HG02970 (cell line): ENCODE measurements around the gene NCAM1.

Experiments
- ATAC-seq: cut with Tn5 transposase; IDR thresholded peaks from one replicate; pipeline ENCODE4 v1.9.1; 2021; ENCODE audit warnings: mild to moderate bottlenecking, moderate library complexity, moderate number of reproducible peaks; ENCODE audit not compliant: unreplicated experiment, low FRiP score

Gene NCAM1

DNA sequence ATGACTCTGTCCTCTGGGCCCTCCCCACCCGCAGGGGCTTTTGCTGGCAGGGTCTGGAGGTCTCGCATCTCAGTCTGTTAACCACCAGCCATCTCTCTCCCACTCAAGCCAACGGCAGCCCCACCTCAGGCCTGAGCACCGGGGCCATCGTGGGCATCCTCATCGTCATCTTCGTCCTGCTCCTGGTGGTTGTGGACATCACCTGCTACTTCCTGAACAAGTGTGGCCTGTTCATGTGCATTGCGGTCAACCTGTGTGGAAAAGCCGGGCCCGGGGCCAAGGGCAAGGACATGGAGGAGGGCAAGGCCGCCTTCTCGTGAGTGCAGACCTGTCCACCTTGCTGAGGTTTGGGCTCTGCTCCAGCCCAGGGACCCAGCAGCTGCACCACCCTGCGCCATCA is 308.9 kb downstream of the NCAM1 start:
- no peak for ATAC-seq

DNA sequence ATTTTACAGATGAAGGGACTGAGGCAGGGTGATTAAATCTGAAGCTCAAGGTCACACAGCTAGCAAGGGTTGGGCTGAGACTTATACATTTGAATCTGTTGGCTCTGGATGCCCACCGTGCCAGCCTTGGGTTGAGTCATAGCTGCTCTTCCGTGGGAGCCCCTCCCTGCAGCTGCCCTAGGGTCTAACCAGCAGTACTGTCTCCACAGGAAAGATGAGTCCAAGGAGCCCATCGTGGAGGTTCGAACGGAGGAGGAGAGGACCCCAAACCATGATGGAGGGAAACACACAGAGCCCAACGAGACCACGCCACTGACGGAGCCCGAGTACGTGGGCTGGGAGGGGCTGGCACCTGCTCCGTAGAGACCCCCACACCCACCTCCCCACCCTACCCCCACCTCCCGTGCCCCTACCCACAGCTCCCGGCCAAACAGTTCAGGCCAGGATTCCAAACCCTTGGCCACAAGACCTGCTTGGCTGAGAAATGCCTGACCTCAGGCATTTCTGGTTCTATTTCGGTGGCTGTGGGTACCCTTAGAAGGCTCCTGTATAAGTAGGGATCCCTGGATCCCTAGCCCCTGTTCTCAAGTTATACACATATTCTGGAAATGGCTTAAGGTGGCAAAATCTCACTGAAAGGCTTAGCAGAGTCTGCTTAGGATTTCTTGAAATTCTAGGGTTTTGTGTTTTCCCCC is 310.5 kb downstream of the NCAM1 start:
- no peak for ATAC-seq

GRCh38 chr11:113272281-113272680 is 311.1 kb downstream of the NCAM1 start:
- no peak for ATAC-seq

DNA sequence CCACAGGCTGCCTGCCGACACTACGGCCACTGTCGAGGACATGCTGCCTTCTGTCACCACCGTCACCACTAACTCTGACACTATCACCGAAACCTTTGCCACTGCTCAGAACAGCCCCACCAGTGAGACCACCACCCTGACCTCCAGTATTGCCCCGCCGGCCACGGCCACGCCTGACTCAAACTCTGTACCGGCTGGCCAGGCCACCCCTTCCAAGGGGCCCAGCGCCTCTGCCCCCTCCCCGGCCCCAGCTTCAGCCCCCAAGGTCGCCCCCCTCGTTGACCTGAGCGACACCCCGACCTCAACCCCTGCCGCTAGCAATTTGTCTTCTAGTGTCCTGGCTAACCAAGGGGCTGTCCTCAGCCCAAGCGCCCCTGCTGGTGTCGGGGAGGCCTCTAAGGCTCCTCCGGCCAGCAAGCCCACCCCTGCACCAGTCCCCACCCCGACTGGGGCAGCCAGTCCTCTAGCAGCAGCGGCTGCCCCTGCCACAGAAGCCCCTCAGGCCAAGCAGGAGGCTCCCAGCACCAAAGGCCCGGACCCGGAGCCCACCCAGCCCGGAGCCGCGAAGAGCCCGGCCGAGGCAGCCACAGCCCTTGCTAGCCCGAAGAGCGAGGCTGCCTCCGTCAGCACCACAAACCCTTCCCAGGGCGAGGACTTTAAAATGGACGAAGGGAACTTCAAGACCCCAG is 311.9 kb downstream of the NCAM1 start:
- no peak for ATAC-seq

DNA sequence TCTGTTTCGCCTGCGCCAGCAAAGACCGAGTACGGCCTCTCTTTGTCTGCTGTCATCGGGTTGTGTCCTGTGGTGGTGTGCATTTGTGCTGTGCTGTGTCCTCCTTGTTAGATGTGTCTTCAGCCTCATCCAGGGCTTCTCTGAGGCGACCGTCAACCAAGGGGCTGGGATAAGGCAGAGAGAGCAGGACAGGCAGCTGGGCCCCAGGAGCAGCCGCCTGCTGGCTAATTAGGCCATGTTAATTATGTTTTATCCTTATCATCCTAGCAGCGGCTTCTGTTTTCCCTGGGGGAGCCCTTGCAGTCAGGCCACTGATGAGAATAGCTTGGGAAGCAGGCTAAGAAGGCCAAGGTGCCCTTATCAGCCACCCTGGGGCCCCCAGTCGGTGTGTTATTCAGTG is 312.5 kb downstream of the NCAM1 start:
- ATAC-seq: no peak

GRCh38 chr11:113274713-113275582 is 313.7 kb downstream of the NCAM1 start:
- no peak for ATAC-seq

GRCh38 chr11:113275602-113276001 is 314.4 kb downstream of the NCAM1 start:
- ATAC-seq: no peak

DNA sequence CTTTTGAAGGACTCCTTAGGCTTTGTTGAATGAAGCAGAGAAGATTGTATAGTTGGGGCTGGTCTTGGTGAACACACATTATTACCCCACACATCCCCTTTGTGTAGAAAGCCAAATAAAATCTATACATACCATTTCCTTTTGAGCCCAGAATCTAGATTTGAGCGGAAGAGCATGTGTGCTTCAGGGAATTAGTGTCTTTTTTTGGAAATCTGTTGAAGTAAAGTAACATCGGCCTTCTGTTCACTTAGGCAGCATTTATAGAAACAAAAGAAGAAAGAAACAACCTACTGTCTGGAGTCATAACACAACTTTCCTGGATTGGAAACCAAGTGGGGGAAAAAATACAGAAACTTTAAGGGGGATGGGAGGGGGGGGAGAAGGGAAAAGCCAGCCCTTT is 315.2 kb downstream of the NCAM1 start:
- no peak for ATAC-seq

DNA sequence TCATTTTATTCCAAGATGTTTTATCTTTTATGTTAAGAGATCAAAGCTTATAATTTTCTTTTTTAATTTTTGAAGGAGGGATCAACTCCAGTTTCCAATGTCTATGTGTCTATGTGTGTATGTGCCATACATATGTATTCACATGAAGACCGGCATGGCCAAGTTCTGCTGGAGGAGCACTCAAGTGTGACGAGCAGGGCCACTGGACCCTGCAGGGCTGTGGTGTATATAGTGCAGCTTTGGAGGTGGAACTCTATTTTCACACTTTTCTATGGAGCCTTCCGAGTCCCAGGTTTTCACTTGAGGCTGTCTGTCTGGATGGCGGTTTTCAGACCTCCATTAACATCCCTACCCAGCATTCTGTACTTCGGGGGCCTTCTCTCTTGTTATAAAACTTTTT is 316.7 kb downstream of the NCAM1 start:
- no peak for ATAC-seq

DNA sequence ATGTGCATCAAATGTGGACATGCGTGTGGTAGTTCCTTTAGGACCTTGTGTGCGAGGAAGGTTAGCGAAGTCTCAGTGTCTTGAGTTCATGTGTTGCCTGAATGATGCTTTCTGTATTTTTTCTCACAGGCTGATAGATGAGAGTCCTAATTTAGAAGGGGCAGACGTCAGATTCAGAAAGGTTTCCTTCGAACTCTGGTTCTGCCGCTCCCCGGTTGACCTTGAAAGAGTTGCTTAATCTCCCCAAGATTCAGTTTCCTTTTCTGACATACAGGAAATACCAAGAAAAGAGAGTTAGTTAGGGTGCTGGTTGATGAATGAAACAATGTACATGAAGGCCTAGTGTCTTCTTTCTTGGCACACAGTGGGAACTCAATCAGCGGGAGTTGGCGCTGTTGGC is 317.3 kb downstream of the NCAM1 start:
- no peak for ATAC-seq

GRCh38 chr11:113278925-113279324 is 317.7 kb downstream of the NCAM1 start:
- ATAC-seq: no peak

- no peak for ATAC-seq
Measured at GRCh38 chr11:113279591-113279990, 318.4 kb downstream of the NCAM1 start.

DNA sequence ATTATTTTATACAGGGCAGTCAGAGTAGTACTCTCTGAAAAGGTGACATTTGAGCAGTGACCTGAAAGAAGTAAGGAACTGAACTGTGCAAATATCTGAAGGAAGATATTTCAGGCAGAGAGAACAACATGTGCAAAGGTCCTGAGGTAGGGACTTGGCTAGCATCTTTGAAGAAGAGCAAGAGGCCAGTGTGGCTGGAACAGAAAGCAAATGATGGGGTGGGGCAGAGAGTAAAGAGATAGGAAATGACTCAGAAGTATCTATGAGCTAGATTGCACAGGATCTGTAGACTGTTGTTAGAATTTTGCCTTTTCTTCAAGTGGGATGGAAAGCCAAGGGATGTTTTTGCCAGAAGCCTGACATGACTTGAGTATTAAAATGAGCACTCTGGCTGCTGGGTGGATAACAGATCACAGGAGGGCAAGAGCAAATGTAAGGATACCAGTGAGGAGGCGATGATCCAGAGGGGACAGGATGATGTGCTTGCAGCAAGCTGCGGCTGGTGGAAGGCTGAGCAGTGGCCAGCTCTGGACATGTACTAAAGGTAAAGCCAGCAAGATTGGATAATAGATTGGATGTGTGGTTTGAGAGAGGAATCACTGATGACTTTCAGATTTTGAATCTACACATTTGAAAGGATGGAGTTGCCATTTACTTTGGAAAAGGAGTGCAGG is 320.0 kb downstream of the NCAM1 start:
- ATAC-seq: no peak

- no peak for ATAC-seq
Measured at GRCh38 chr11:113282898-113283437, 321.7 kb downstream of the NCAM1 start.

GRCh38 chr11:113283881-113284280 is 322.7 kb downstream of the NCAM1 start:
- no peak for ATAC-seq

DNA sequence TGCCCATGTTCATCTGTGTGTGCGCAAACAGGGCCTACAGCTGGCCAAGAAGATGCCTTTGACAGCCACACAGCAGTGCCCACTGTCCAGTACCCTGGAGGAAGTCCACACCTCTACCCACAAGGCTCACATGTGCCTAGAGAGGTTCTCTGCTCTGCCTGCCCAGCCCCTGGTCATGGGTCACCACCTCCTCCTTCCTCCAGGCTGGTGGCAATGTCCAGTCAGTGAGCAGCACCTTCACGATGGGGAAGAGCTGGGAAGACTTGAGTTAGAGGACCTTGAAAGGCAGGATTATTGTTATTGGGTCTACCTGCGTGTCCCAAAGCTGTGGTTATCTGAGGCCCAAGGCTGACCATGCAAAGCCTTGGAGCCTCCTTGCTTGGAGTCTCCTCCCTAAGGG is 324.8 kb downstream of the NCAM1 start:
- ATAC-seq: no peak

DNA sequence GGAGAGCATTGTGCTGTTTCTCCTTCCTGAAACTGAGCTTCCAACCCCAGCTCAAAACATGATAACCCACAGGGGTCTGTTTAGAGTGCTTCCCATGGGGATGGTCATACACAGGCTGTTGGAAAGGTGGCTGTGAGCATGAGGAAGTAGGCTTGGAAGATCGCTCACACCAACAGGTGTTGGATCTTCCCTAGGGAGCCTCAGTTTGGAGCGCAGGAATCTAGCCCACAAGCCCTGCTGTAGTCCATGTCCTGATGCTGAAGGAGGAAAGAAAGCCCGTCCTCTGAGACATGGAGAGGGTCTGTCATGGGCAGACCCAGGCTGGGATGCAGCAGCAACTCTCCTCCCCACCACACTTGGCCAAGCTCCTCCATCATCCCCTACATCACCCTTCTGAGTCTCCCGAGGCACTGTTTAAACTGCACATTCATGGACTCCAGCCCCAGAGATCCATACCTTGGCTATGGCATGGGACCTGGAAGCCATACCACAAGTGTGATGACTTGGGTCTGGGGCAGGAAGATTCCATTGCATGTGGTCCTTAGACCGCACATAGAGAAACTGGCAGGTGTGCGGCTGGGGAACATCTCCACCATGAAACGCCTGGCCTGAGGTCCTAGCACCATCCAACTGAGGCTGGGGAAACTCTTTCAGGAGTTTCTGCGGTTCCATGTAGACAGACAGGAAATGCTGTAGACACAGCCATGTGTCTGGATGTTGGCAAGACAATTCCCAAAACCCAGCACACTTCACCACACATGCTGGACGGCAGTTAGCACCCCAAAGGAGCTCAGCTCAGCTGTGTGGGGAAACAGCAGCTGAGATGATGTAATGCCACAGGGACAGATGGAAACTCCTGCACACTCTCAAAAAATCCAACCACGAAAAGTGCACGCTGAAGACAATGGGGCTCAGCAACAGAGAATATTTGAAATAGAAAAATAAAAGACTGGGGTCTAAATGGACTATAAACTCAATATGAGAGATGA is 325.6 kb downstream of the NCAM1 start:
- no peak for ATAC-seq

DNA sequence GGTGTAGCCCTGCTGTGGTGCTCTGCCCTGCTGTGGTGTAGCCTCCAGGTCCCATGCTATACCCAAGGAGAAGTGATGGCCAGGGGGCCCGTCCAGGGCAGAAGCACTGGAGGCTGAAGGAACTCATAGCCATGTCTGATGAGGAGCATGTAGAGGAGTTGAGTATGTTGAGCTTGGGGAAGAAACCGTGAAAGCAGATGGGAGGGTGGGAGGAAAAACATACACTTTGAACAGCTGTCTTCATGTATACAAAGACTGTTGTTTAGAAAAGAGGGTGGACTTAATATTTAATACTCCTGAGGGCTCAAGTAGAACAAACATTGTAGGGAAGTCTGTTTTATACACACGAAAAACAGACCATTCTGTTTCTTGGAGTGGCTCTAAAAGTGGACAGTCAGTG is 326.6 kb downstream of the NCAM1 start:
- ATAC-seq: no peak

- ATAC-seq: no peak
Measured at GRCh38 chr11:113288286-113288863, 327.2 kb downstream of the NCAM1 start.
